HG03025 (cell line): ENCODE data around the gene SORL1-AS1.

Source experiments
- ATAC-seq: cut with Tn5 transposase; IDR thresholded peaks from one replicate; pipeline ENCODE4 v1.9.1; 2021; ENCODE audit warnings: mild to moderate bottlenecking, moderate library complexity; ENCODE audit not compliant: unreplicated experiment, low FRiP score

Gene SORL1-AS1

DNA sequence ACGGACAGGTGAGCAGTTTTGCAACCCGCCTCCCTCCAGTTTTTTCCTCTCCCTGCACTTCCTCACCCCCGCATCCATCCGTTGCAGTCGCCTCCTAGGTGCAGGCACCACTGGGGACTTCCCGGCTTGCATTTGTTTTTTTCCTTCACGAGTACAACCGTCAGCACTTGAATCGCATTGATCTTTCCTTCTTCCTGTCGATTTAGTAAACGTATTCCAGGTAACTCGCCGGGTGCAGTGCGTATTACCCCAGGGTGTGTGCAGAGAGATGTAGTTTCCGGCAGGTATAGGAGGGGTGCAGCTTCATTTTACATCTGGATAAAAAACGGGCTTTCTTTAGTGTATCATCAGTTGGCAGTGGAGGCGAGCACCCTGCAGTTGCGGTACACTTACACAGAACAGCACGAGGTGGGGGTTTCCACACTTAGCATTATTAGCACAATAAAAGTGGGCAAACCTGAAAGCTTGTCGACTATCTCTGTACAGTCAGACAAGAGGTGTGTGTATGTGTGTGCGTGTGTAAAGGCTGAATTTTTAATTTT lies at the start of gene SORL1-AS1:
SORL1-AS1 (minus strand) TSS at position 359 of the 542 bp plus-strand sequence.
- peak; percentile 11 for ATAC-seq

DNA sequence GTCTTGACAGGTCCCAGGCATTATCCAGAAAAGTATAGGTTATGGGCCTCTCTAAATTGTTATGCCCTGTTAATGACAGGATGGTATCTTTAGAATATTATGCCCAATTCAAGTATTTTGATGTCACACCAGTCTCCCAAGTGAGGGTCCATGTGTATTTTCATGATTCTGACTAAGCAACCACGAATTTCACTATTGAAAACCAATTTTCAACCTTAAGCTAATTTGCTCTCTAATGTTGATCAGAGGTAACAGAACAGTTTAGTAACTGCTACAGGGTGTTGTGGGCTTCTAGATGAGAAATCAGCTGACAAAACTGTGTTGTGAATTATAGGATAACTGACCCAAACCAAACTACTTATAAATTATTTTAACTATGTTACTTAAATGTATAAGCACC lies 48.0 kb upstream of the SORL1-AS1 start:
- no peak for ATAC-seq

GRCh38 chr11:121500275-121500674 lies 47.5 kb upstream of the SORL1-AS1 start:
- no peak for ATAC-seq

DNA sequence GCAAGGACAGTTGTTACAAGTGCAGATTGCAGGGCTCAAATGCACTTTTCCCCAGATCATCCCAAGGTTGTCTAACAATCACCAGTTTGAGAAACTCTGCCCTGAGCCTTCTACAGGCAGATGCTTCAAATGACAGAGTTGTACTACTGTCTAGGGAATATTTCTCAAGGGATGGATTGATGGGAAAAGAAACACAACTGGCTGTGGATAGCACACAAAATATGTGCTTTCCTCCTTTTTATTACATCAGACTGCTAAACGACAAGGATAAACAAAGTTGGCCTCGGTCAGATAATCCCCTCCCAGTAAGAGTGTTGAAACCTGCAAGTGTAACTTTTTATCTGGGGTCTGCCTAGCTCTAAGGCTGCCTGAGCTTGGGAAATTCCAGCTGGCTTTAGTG lies 46.6 kb upstream of the SORL1-AS1 start:
- ATAC-seq: no peak

DNA sequence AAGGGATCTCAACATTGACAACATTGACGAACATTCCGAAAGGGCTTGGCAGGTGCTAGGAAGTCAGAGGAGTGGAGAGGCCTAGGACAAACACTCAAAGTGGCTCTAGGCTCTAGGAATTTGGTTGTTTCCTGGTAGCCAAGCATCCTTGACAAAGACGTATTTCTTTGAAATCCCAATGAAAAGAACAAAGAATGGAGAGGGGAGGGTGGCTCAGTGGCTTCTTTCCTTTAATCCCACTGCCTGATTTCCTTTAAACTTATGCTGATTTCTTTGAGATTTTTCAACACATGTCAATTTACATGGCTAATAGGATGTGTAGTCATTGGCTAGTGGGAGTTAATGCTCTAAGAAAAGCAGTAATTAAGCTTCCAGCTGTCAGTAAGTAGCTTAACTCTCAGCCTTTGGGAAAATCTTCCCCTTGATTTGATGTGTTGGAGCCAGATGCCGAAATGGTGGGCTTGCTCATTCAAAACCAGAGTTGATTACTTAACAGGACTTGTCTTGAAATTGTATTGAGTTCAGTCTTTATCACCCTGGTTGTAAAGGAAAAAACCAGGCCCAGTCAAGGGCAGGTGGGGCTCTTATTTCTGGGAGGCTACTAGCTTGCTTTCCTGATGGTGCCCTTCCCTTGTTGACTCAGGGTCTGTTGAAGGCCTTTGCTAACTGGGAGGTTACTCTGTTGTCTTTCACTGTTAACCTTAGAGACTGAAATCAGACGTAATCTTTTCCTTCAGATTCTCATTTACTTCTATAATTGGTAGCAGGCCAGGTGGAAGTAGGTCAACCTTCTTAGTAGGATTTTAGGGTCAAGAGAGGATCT lies 44.6 kb upstream of the SORL1-AS1 start:
- no peak for ATAC-seq

GRCh38 chr11:121494355-121495099 lies 41.8 kb upstream of the SORL1-AS1 start:
- peak; percentile 83 for ATAC-seq

DNA sequence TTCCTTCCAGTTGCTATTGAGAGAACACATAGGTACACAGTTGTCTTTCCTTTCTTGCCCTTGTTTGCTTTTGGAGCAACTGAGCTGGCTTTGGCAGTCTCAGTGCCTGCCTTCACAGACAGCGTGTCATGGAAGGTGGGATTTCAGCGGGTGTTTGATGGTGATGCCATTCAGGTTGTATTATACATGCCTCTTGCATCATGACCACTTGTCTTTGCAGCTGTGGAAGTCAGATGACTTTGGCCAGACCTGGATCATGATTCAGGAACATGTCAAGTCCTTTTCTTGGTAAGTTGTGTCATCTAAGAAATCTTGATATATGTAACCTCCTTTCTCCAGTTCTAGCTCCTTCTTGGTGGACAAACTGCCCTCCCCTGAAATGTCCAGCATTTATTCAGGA lies 37.1 kb upstream of the SORL1-AS1 start:
- no peak for ATAC-seq

DNA sequence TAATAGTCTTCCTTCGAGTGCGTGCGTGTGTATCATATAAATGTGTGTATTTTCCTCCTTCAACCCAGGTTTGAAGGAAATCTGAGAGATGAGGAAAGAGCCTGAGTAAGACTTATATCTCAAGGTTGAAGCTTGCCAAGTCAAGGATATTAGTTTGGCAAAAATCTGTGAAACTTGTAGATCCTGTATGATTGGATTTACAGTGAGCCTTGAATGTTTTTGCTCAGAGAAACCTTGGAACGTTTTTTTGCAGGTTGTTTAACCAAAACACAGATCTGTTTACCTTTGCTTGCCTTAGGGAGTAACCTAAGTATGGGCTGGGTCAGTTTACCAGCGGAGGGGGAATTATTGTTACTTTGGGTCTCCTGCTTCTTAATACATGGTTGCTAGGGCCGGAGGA lies 35.9 kb upstream of the SORL1-AS1 start:
- ATAC-seq: no peak

GRCh38 chr11:121488170-121488569 lies 35.4 kb upstream of the SORL1-AS1 start:
- no peak for ATAC-seq

DNA sequence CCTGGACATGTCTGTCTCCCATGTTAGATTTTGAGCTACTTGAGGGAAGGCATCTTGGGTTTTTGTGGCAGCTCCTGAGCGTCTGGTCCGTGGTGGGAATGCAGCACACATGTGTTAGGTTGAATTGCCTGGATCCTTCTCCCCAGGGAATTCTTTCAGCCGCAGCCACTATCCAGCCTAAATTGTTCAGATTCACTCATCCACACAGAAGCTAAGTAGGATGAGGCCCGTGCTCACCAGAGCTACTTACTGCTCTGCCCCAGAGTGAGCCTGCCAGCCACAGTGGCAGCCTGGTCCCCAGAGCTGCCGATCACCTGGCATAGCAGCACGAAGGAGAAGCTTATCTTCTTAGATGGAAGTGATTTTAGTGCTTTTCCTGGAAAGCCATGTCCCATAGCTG lies 34.4 kb upstream of the SORL1-AS1 start:
- no peak for ATAC-seq

GRCh38 chr11:121486054-121486453 lies 33.3 kb upstream of the SORL1-AS1 start:
- ATAC-seq: no peak

- ATAC-seq: no peak
Measured at GRCh38 chr11:121485216-121485615, 32.4 kb upstream of the SORL1-AS1 start.

GRCh38 chr11:121483805-121484480 lies 31.2 kb upstream of the SORL1-AS1 start:
- no peak for ATAC-seq

- peak; percentile 83 for ATAC-seq
Measured at GRCh38 chr11:121482231-121483129, 29.7 kb upstream of the SORL1-AS1 start.

DNA sequence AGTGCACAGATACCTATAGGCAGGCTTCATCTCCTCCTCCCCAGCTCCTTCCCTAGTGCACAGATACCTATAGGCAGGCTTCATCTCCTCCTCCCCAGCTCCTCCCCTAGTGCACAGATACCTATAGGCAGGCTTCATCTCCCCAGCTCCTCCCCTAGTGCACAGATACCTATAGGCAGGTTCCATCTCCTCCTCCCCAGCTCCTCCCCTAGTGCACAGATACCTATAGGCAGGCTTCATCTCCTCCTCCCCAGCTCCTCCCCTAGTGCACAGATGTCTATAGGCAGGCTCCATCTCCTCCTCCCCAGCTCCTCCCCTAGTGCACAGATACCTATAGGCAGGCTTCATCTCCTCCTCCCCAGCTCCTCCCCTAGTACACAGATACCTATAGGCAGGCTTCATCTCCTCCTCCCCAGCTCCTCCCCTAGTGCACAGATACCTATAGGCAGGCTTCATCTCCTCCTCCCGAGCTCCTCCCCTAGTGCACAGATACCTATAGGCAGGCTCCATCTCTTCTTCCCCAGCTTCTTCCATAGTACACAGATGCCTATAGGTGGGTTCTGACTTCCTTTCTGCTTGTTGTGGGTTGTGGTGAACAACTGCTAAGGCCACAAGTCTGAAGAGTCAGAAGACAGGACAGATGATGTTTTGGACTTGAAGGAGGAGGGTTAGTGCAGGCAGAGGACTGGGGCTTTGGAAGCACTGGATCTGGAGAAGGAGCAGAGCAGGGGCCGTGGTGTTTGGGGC lies 28.9 kb upstream of the SORL1-AS1 start:
- peak; percentile 39 for ATAC-seq

DNA sequence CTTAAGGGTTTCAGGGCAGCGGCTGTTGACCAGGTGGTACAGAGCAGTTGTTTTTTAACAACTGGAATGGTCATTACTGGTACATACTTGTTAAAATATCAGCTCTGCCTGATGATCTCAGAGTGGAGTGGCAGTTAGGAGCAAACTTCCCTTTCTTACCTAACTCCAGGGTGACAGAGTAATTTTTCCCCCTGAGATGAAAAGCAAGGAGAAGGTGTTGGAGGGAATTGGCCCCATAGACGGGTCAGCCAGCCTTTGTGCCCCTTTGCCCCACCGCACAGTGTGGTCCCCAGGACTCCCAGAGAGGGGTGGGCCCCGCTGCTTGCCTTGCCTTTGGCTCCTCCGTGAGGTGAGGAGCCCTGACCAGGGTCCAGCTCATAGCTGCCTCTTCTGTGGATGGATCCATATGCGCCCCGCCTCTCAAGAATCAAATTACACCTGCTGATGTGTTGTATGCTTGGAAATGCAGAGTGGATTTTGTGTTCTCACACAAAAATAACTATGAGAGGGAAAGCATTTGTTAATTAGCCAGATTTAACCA lies 27.0 kb upstream of the SORL1-AS1 start:
- no peak for ATAC-seq

GRCh38 chr11:121478895-121479697 lies 26.3 kb upstream of the SORL1-AS1 start:
- no peak for ATAC-seq

DNA sequence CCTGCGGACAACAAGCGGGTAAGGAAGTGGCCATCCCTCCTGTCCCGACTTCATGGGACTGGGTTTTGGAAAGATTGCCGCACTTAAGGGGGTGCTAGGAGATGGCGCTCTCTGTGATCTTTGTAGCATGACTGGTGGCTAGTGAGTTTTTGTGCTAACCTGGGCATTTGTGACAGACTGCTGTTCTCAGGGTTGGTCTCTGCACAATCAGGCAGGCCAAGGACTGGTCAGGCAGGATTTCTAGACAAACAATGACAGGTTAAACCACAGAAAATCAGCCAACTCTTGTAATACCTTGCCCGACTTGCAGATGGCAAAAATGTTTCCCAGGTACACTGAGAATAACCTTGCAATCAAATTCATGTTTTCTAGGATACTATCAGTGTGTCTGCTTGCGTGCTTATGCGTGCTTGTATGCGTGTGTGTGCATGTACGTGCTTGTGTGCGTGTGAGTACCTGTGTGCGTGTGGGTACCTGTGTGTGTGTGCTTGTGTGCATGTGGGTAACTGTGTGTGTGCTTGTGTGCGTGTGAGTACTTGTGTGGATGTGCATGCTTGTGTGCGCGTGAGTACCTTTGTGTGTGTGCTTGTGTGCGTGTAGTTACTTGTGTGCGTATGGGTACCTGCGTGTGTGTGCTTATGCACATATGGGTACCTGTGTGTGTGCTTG lies 25.6 kb upstream of the SORL1-AS1 start:
- ATAC-seq: no peak
